Fibroblast of lung (primary cell): Measurements from ENCODE around the gene CCDC87.

Experiments used
- CTCF ChIP-seq, 2 donors: IDR thresholded peaks in 1 of 2; conservative IDR thresholded peaks in 1 of 2; 1 replicate in 1 of 2; 2 replicates in 1 of 2; pipeline ENCODE4 v1.5.1; 2011 to 2012; ENCODE audit warnings: low read length in 2 of 2, control low read depth in 1 of 2, inconsistent platforms in 1 of 2, low read depth in 1 of 2, mild to moderate bottlenecking in 1 of 2
- EZH2 ChIP-seq: IDR thresholded peaks from 2 replicates; pipeline ENCODE4 v1.5.1; 2012; ENCODE audit warnings: low read length, control low read depth, mild to moderate bottlenecking; ENCODE audit errors: missing control alignments

- TF ChIP-seq CTCF (conservative IDR thresholded peaks at IDR 0.05 in 1 of 2, IDR thresholded peaks at IDR 0.05 in 1 of 2; ENCODE audit: low read depth in 1 of 2, low read length in 2 of 2) (no peak), EZH2 (no peak)
These were observed 38.3 kb downstream of the CCDC87 start for GRCh38 chr11:66554602-66555001.
